Neural cell (in vitro differentiated cells): ENCODE measurements around the gene NES.

Experiments
- CTCF ChIP-seq: fragments of 450-650 bp; IDR thresholded peaks from 2 replicates; pipeline ENCODE4 v1.5.1; 2014; ENCODE audit warnings: antibody characterized with exemption, mild to moderate bottlenecking, moderate library complexity; ENCODE audit not compliant: poor library complexity, severe bottlenecking
- EP300 ChIP-seq: fragments of 450-650 bp; conservative IDR thresholded peaks from 2 replicates; pipeline ENCODE4 v1.6.1; 2014; ENCODE audit warnings: antibody characterized with exemption, mild to moderate bottlenecking, moderate library complexity; ENCODE audit not compliant: poor library complexity, severe bottlenecking
- EZH2 ChIP-seq: fragments of 200-600, 300-800 bp; shearing (Covaris generic), sonication (generic); IDR thresholded peaks from 2 replicates; pipeline ENCODE4 v1.6.1; 2014; ENCODE audit warnings: antibody characterized with exemption, low read length, borderline replicate concordance, mild to moderate bottlenecking; ENCODE audit not compliant: insufficient read depth, poor library complexity, severe bottlenecking
- MXI1 ChIP-seq: fragments of 450-650 bp; conservative IDR thresholded peaks from 2 replicates; pipeline ENCODE4 v1.6.1; 2014; ENCODE audit warnings: antibody characterized with exemption, mild to moderate bottlenecking; ENCODE audit not compliant: poor library complexity, severe bottlenecking
- POLR2AphosphoS5 ChIP-seq: IDR thresholded peaks from 2 replicates; pipeline ENCODE4 v1.6.1; 2012
- RAD21 ChIP-seq: fragments of 450-650 bp; conservative IDR thresholded peaks from 2 replicates; pipeline ENCODE4 v1.6.1; 2014; ENCODE audit warnings: antibody characterized with exemption, mild to moderate bottlenecking, moderate library complexity
- REST ChIP-seq: IDR thresholded peaks from 2 replicates; pipeline ENCODE4 v1.6.1; 2012; ENCODE audit warnings: borderline replicate concordance
- SMC3 ChIP-seq: fragments of 450-650 bp; conservative IDR thresholded peaks from 2 replicates; pipeline ENCODE4 v1.6.1; 2014; ENCODE audit warnings: antibody characterized with exemption, mild to moderate bottlenecking, moderate library complexity; ENCODE audit not compliant: poor library complexity
- TAF1 ChIP-seq: IDR thresholded peaks from 2 replicates; pipeline ENCODE4 v1.6.1; 2012; ENCODE audit warnings: low read depth

GRCh38 chr1:156671804-156672203, 5.4 kb downstream of the NES start:
- TF ChIP-seq REST, result no peak
- TF ChIP-seq CTCF, result no peak
- no peak for TF ChIP-seq TAF1
- no peak for TF ChIP-seq EP300
- TF ChIP-seq EZH2, result no peak
- TF ChIP-seq RAD21, result no peak
- TF ChIP-seq POLR2AphosphoS5, result no peak
- no peak for TF ChIP-seq MXI1
- no peak for TF ChIP-seq SMC3
